ENCODE results near the gene TFDP1.

- no peak for TF ChIP-seq POLR2A (IDR thresholded peaks at IDR 0.05)
- TF ChIP-seq, protein P1, sequence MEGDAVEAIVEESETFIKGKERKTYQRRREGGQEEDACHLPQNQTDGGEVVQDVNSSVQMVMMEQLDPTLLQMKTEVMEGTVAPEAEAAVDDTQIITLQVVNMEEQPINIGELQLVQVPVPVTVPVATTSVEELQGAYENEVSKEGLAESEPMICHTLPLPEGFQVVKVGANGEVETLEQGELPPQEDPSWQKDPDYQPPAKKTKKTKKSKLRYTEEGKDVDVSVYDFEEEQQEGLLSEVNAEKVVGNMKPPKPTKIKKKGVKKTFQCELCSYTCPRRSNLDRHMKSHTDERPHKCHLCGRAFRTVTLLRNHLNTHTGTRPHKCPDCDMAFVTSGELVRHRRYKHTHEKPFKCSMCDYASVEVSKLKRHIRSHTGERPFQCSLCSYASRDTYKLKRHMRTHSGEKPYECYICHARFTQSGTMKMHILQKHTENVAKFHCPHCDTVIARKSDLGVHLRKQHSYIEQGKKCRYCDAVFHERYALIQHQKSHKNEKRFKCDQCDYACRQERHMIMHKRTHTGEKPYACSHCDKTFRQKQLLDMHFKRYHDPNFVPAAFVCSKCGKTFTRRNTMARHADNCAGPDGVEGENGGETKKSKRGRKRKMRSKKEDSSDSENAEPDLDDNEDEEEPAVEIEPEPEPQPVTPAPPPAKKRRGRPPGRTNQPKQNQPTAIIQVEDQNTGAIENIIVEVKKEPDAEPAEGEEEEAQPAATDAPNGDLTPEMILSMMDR (IDR thresholded peaks at IDR 0.05), result no peak
Measured at GRCh38 chr13:113629866-113630265, 45.3 kb downstream of the TFDP1 start.

All from gastroesophageal sphincter (tissue), 3 donors.